GM12872 (cell line): ENCODE data around the gene CAMK2A.

Source experiments
- CTCF ChIP-seq: IDR thresholded peaks from 3 replicates; pipeline ENCODE4 v1.5.1; 2011; ENCODE audit warnings: low read depth, mild to moderate bottlenecking, low read length, moderate library complexity; ENCODE audit not compliant: insufficient read depth

Gene CAMK2A

GRCh38 chr5:150242251-150242894 is 47.2 kb downstream of the CAMK2A start:
- no peak for TF ChIP-seq CTCF

DNA sequence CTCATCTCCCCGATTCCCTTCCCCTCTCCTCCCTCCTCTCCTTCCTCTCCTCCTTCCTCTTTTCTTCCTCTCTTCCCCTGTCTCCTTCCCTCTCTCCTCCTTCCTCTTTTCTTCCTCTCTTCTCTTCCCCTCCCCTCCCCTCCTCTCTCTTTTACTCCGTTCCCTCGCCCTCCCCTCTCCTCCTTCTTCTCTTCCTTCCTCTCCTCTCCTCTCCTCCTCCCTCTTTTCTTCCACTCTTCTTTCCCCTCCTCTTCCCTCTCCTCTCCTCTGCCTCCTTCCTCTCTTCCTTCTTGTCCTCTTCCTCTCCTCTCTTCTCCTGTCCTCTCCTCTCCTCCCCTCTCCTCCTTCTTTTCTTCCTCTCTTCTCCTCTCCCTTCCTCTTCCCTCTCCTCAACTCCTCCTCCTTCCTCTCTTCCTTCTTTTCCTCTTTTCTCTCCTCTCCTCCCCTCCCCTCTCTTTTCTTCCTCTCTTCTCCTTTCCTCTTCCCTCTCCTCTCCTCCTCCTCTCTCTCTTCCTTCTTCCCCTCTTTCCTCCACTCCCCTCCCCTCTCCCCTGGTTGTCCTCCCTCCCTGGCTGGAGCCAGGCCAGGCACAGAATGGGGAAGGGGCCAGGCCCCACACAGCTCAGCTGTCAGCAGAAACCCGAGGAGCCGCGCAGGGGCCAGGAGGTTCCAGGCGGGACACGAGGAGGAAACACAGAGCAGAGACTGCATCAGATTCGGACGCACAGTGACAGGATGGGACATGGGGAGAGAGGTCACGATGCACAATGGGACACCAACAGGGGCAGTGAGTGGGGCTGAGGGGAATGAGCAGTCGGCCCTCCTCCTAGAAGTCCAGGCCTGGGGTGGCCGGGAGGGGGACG is 48.0 kb downstream of the CAMK2A start:
- TF ChIP-seq CTCF, result no peak

DNA sequence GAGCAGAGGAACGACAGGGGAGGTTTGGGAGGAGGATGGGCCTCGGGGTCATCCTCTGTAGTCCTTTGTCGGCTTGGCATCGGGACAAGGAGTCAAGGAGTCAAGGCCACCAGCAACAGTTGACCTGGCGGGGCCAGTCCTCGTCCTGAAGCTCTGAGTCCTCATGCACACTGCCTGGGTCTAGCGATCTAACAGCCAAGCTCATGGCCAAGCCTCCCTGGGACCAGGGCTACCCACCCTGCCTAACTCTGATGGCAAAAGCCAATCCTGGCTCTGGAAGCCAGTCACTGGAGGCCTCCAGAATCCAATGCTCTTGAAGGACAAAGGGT is 49.8 kb downstream of the CAMK2A start:
- TF ChIP-seq CTCF, result no peak

DNA sequence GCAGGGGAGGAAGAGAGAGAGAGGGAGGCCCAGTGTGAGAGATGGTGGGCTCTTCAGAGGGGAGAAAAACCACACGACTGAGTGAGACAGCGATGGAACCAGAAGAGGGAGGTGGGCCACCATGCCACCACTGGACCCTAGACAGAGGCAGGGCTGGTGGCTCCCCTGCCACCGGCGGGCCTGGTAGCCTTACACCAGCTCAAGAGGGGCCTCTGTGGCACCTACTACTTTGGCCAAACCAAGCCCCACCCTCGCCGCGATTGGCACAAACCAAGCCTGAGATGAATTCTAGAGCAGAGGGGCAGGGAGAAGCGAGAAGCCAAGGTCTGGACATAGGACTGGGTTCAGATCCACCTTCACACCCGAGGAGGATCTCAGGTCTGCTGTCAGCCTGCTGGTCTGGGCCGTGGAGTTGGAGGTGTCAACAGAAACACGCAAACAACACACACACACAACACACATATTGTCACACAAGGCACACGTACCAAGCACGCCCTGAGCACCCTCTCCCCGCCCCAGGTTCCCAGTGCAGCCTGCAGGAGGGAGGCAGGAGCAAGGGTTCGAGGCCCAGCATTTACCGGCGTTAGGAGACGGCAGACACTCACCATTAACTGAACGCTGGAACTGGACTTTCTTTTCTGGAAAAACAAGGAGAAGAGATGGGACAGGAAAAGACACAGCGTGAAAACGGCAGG is 50.3 kb downstream of the CAMK2A start:
- no peak for TF ChIP-seq CTCF

DNA sequence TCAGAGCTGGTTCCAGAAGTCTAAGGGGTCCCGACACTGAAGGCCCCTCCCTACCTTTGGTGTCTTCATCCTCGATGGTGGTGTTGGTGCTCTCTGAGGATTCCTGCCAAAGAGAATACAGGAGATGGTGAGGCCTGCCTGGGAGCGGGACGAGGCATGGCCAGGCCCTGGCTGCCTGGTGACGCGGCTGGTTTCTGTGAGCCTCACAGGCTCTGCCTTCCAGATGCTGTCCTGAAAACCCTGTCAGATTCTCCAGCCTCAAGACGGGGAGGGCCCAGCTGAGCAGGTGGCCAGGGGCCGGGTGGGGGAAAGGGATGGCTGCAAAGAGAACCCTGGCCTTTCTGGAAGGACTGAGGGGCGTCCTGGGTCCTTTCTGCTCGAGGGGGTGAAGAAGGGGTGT is 50.9 kb downstream of the CAMK2A start:
- no peak for TF ChIP-seq CTCF

DNA sequence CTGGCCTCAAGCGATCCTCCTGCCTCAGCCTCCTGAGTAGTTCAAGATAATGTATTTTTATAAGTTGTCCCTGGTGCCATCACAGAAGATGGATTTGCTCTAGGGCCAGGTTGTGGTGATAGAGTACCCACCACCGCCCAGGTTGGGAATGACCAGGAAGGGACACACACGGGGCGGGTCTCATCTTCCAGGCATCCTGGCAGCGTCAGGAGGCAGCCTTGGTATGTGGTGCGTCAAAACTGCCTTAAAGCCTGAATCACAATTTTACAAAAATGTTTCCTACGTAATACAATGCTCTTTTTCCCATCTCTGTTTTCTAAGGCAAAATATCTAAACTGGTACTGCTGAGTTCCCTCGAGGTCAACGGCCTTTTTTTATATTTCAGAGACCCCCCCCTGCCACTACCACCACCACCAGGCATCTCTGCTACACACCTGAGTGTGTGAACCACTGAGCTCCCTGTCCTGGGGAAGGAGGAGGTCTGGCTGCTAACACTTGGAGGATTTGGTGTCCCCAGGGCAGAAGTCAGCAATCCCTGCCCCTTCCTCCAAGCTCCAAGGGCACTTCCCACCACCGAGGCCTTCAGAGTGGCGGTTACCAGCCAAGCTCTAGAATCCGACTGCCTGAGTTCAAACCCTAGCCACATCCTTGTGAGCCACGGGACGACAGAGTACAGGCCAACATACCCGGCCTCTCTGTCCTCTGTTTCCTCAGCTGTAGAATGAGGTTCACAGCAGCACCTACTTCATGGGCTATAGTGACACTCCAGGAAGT is 52.4 kb downstream of the CAMK2A start:
- no peak for TF ChIP-seq CTCF

- no peak for TF ChIP-seq CTCF
These were observed 53.3 kb downstream of the CAMK2A start for GRCh38 chr5:150236313-150236712.
